OCI-LY3 (cell line): ENCODE results near the gene WDFY4.

Source experiments
- EZH2phosphoT487 ChIP-seq: fragments of 200-600 bp; shearing (Covaris generic); IDR thresholded peaks from 2 replicates; pipeline ENCODE4 v1.6.1; 2018; ENCODE audit warnings: antibody characterized with exemption, mixed run types, low read depth
- TF ChIP-seq, protein P1 (sequence below): fragments of 200-600, 300-600 bp; sonication (generic); IDR thresholded peaks from 2 replicates; pipeline ENCODE4 v1.5.1; 2014; ENCODE audit warnings: antibody characterized with exemption, low read length, low read depth

DNA sequence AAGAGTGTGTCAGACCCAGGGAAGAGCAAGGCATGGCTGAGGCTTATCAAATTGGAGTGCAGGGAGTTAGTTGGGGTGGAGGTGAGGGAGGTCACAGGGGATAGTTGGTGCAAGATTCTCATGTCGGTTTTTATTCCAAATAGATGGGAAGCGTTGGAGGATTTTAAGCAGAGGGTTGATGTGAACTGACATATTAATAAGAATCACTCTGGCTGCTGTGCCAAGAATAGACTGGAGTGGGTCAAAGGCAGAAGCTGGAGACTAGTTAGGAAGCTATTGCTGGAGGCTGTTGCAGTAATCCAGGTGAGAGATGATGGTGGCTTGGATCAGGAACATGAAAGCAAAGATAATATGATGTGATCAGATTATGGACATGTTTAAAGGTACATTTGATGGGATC lies 218.5 kb downstream of the WDFY4 start:
- TF ChIP-seq, protein P1, sequence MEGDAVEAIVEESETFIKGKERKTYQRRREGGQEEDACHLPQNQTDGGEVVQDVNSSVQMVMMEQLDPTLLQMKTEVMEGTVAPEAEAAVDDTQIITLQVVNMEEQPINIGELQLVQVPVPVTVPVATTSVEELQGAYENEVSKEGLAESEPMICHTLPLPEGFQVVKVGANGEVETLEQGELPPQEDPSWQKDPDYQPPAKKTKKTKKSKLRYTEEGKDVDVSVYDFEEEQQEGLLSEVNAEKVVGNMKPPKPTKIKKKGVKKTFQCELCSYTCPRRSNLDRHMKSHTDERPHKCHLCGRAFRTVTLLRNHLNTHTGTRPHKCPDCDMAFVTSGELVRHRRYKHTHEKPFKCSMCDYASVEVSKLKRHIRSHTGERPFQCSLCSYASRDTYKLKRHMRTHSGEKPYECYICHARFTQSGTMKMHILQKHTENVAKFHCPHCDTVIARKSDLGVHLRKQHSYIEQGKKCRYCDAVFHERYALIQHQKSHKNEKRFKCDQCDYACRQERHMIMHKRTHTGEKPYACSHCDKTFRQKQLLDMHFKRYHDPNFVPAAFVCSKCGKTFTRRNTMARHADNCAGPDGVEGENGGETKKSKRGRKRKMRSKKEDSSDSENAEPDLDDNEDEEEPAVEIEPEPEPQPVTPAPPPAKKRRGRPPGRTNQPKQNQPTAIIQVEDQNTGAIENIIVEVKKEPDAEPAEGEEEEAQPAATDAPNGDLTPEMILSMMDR = no peak
- no peak for TF ChIP-seq EZH2phosphoT487
